Naive thymus-derived CD4-positive, alpha-beta T cell (primary cell): ENCODE data around the gene TSSK6. TPM values are rescaled to one million over a fixed set of nuclear protein-coding genes. Genes with fewer than 3 reads are reported as not detected.

Experiments
- ATAC-seq: fragments of 150-1000 bp; cut with Tn5 transposase; 2 replicates; pipeline ENCODE4 v1.10.0; 2021; ENCODE audit warnings: mild to moderate bottlenecking, moderate library complexity
- CTCF ChIA-PET: fragments of 350-600 bp; sonication (Branson Sonifier 250); formaldehyde crosslinking; loops from one replicate; lab custom pipeline; 2021; ENCODE audit warnings: antibody characterized with exemption; lab: Charles Lee
- POLR2A ChIA-PET: fragments of 350-600 bp; sonication (Branson Sonifier 250); formaldehyde crosslinking; loops from one replicate; lab custom pipeline; 2021; ENCODE audit warnings: antibody characterized with exemption, inconsistent platforms; lab: Charles Lee
- DNase-seq, 9 donors: peaks; one replicate each; pipeline versions ENCODE4 v3.0.0 to v3.0.0-alpha.2; 2020 to 2022; ENCODE audit warnings: mixed read lengths in 1 of 9
- H3K27ac ChIP-seq: one replicate; pipeline ENCODE4 v1.7.0; 2013; ENCODE audit warnings: mild to moderate bottlenecking, low read depth, low read length, moderate library complexity
- H3K27me3 ChIP-seq, 2 donors: one replicate each; pipeline ENCODE4 v1.7.0; 2013; ENCODE audit warnings: low read length in 2 of 2, mild to moderate bottlenecking in 2 of 2, moderate library complexity in 2 of 2; ENCODE audit not compliant: control insufficient read depth in 2 of 2, insufficient read depth in 2 of 2
- H3K36me3 ChIP-seq, 3 experiments: 1 replicate in 2 of 3; 2 replicates in 1 of 3; pipeline ENCODE4 v1.7.0; 2013; ENCODE audit warnings: low read length in 3 of 3, mild to moderate bottlenecking in 3 of 3, moderate library complexity in 1 of 3; ENCODE audit not compliant: insufficient read depth in 3 of 3, control insufficient read depth in 2 of 3
- H3K4me1 ChIP-seq, 2 donors: one replicate each; pipeline ENCODE4 v1.7.0; 2013; ENCODE audit warnings: low read length in 2 of 2, mild to moderate bottlenecking in 2 of 2, moderate library complexity in 1 of 2; ENCODE audit not compliant: control insufficient read depth in 2 of 2, insufficient read depth in 2 of 2
- H3K4me3 ChIP-seq: 2 replicates; pipeline ENCODE4 v1.7.0; 2013; ENCODE audit warnings: mild to moderate bottlenecking, low read length
- H3K9me3 ChIP-seq, 3 experiments: 1 replicate in 2 of 3; 2 replicates in 1 of 3; pipeline ENCODE4 v1.7.0; 2013; ENCODE audit warnings: low read length in 3 of 3; ENCODE audit not compliant: control insufficient read depth in 2 of 3
- H3K27ac Mint-ChIP-seq, 9 donors: one replicate each; pipeline ENCODE4 v1.8.0; 2020 to 2022; ENCODE audit warnings: mixed read lengths in 9 of 9, mild to moderate bottlenecking in 8 of 9, moderate library complexity in 5 of 9, inconsistent platforms in 2 of 9
- H3K27me3 Mint-ChIP-seq, 5 donors: one replicate each; pipeline ENCODE4 v1.8.0; 2021 to 2022; ENCODE audit warnings: mixed read lengths in 5 of 5, mild to moderate bottlenecking in 1 of 5
- H3K36me3 Mint-ChIP-seq, 5 donors: one replicate each; pipeline ENCODE4 v1.8.0; 2020 to 2022; ENCODE audit warnings: mixed read lengths in 5 of 5, mild to moderate bottlenecking in 3 of 5, inconsistent platforms in 1 of 5
- H3K4me1 Mint-ChIP-seq, 7 donors: one replicate each; pipeline ENCODE4 v1.8.0; 2020 to 2022; ENCODE audit warnings: mixed read lengths in 7 of 7, mild to moderate bottlenecking in 3 of 7, inconsistent platforms in 1 of 7
- H3K4me3 Mint-ChIP-seq, 10 donors: one replicate each; pipeline ENCODE4 v1.8.0; 2020 to 2022; ENCODE audit warnings: mild to moderate bottlenecking in 10 of 10, mixed read lengths in 10 of 10, moderate library complexity in 6 of 10, inconsistent platforms in 2 of 10
- H3K9me3 Mint-ChIP-seq, 11 donors: one replicate each; pipeline ENCODE4 v1.8.0; 2020 to 2022; ENCODE audit warnings: mixed read lengths in 11 of 11, mild to moderate bottlenecking in 4 of 11, inconsistent platforms in 1 of 11, moderate library complexity in 1 of 11
- intact Hi-C, 2 donors: fragments of 100-400 bp; cut with micrococcal nuclease; formaldehyde crosslinking; loops; one replicate each; pipeline ENCODE4 v1.15.1; 2023
- polyA plus RNA-seq, 2 donors: library from polyadenylated mRNA; unstranded; fragments of 300-500 nt; fragmentation: Illumina TruSeq; gene quantifications; one replicate each; pipeline ENCODE4 v1.2.3, GENCODE V29; 2021
- total RNA-seq, 6 experiments: library from RNA in 5 of 6; stranded (reverse) in 5 of 6; gene quantifications; 1 replicate in 5 of 6; 2 replicates in 1 of 6; pipeline ENCODE4 v1.2.3 and lab custom pipeline; 2021 to 2026

The TSSK6 gene
- total and polyA plus RNA-seq, 7 experiments from 2014 or later, result 1.4 to 11.3 (median 4.4) TPM

DNA sequence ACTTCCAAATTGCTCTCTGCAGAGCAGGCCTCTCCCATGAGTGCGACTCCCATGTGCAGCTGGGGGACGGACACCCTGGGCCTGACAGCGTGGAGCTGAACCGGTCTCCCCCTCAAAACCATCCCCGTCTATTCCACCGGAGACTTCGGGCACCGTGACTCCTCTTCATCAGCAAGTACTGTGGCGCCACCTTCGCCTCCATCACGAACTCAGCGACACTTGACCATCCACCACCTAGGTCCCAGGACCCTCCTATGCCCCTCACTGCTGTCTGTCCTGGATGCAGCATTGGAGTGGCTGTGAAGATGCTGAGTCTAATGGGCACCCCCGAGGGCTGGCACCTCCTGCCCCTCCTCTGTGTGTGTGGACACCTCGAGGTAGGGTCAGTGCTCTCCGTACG, 43.3 kb upstream of the TSSK6 start:
- POLR2A ChIA-PET, result interaction anchor here (0.7 to 4.7 kb wide), 3 partner anchors 17 to 67 kb away, joined by 3 to 22 read pairs (median 4); no protein-coding TSS in a partner anchor

DNA sequence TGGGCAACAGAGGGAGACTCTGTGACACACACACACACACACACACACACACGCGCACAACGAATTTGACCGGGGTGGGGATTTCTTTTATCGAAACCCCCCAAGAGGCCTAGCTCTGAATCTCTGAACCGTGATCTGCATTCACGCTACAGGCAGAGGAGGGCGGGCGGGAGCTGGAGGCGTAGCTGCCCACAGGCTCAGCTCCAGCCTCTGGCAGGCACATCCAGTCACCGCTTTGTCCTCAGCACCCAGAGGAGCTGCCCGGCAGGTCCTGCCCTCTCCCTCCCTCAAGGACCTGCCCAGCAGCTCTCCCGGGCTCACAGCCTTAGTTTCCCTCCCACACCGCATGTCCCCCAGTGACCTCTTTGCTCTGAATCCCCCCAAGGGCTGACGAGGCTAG, 42.7 kb upstream of the TSSK6 start:
- Histone ChIP-seq H3K36me3 (peaks cover 0 to 4% (median 0%) of the 10 kb centered on the region in 3 experiments), H3K9me3 (no peaks in the 10 kb centered on the region), H3K4me3 (no peak overlapping the region), H3K4me1 (peaks cover 0 to 18% of the 10 kb centered on the region in 2 donors), H3K27ac (no peak overlapping the region), H3K27me3 (no peaks in the 10 kb centered on the region)
- Mint-ChIP-seq H3K4me1 (peaks cover 23 to 40% (median 28%) of the 10 kb centered on the region in 7 donors), H3K4me3 (no peak overlapping the region), H3K27ac (peak overlapping the region in 6 of 9 donors; percentile 30 to 89 (median 64)), H3K36me3 (peaks cover 0 to 27% (median 4%) of the 10 kb centered on the region in 5 donors), H3K9me3 (no peaks in the 10 kb centered on the region), H3K27me3 (no peaks in the 10 kb centered on the region)
- no peak for ATAC-seq
- DNase-seq, result no peak
- CTCF ChIA-PET, result interaction anchor here (1.2 kb wide), 1 partner anchor 26 kb away, joined by 4 read pairs; no protein-coding TSS in a partner anchor
- intact Hi-C loops, result no loop called here
- POLR2A ChIA-PET, result interaction anchor here (0.7 to 4.7 kb wide), 4 partner anchors 17 to 106 kb away, joined by 3 to 22 read pairs (median 4); partner anchors contain the start of gene ATP13A1

More for the DNA sequence above, 43.3 kb upstream of the TSSK6 start:
- peaks cover 0 to 4% (median 0%) of the 10 kb centered on the region in 3 experiments for H3K36me3 ChIP-seq
- peaks cover 24 to 40% (median 29%) of the 10 kb centered on the region in 7 donors for H3K4me1 Mint-ChIP-seq
- H3K27ac ChIP-seq, result no peak overlapping the region
- peak overlapping the region in 4 of 10 donors; percentile 20 to 67 (median 49) for H3K4me3 Mint-ChIP-seq
- no peaks in the 10 kb centered on the region for H3K27me3 ChIP-seq
- peaks cover 0 to 28% (median 4%) of the 10 kb centered on the region in 5 donors for H3K36me3 Mint-ChIP-seq
- no peaks in the 10 kb centered on the region for H3K9me3 Mint-ChIP-seq
- H3K9me3 ChIP-seq, result no peaks in the 10 kb centered on the region
- DNase-seq (no peak), ATAC-seq (no peak)
- H3K27ac Mint-ChIP-seq, result peak overlapping the region; percentile 35 to 89 (median 63)
- no peaks in the 10 kb centered on the region for H3K27me3 Mint-ChIP-seq
- H3K4me1 ChIP-seq, result peaks cover 0 to 18% of the 10 kb centered on the region in 2 donors
- CTCF ChIA-PET, result interaction anchor here (1.2 kb wide), 1 partner anchor 26 kb away, joined by 4 read pairs; no protein-coding TSS in a partner anchor
- no peak overlapping the region for H3K4me3 ChIP-seq
- intact Hi-C loops, result no loop called here

GRCh38 chr19:19554074-19555023, 39.0 kb upstream of the TSSK6 start:
- Histone ChIP-seq H3K4me3 (no peak overlapping the region), H3K4me1 (peaks cover 0 to 6% of the 10 kb centered on the region in 2 donors), H3K9me3 (no peaks in the 10 kb centered on the region), H3K36me3 (no peaks in the 10 kb centered on the region), H3K27ac (no peak overlapping the region), H3K27me3 (no peaks in the 10 kb centered on the region)
- ATAC-seq, result peak; percentile 67
- peak overlapping the region in 2 of 9 donors; percentile 46 to 77 for H3K27ac Mint-ChIP-seq
- intact Hi-C loops, result loop anchor here (2.0 to 5.0 kb wide), 3 partner anchors 22 to 88 kb away; partner anchors contain the start of gene GMIP (in 1 of the 2)
- H3K4me3 Mint-ChIP-seq, result no peak overlapping the region
- ChIA-PET POLR2A (interaction anchor here (0.7 to 4.7 kb wide), 10 partner anchors 23 to 311 kb away, joined by 3 to 22 read pairs (median 6); partner anchors contain the start of genes GMIP, LPAR2, ZNF101 and ZNF253), CTCF (interaction anchor here (0.6 to 4.0 kb wide), 9 partner anchors 14 to 65 kb away, joined by 3 to 24 read pairs (median 4); partner anchors contain the start of gene PBX4)
- no peaks in the 10 kb centered on the region for H3K27me3 Mint-ChIP-seq
- H3K9me3 Mint-ChIP-seq, result no peaks in the 10 kb centered on the region
- DNase-seq, result peak in 4 of 9 donors; percentile 37 to 73 (median 52)
- peaks cover 7 to 16% (median 13%) of the 10 kb centered on the region in 7 donors for H3K4me1 Mint-ChIP-seq
- H3K36me3 Mint-ChIP-seq, result peaks cover 0 to 10% (median 0%) of the 10 kb centered on the region in 5 donors

DNA sequence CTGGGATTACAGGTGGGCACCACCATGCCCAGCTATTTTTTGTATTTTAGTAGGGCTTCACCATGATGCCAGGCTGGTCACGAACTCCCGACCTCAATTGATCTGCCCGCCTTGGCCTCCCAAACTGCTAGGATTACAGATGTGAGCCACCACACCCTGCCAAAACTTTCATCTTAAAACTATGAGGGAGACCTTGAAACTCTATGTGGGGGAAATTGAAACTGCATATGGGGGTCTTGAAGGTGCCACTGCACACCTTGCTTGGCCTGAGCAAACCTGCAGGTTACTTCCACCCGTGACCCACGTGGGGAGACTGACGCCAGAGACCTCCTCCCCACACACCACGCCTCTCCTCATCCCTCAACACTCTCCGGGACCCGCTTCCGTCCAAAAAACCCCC, 38.3 kb upstream of the TSSK6 start:
- H3K4me3 Mint-ChIP-seq, result no peak overlapping the region
- H3K27me3 Mint-ChIP-seq, result no peaks in the 10 kb centered on the region
- no peaks in the 10 kb centered on the region for H3K9me3 Mint-ChIP-seq
- Histone ChIP-seq H3K27me3 (no peaks in the 10 kb centered on the region), H3K36me3 (no peaks in the 10 kb centered on the region), H3K27ac (no peak overlapping the region), H3K9me3 (no peaks in the 10 kb centered on the region), H3K4me1 (no peaks in the 10 kb centered on the region), H3K4me3 (no peak overlapping the region)
- ChIA-PET CTCF (interaction anchor here (0.6 to 4.0 kb wide), 8 partner anchors 15 to 66 kb away, joined by 3 to 24 read pairs (median 4); partner anchors contain the start of gene PBX4), POLR2A (interaction anchor here (0.7 to 1.9 kb wide), 5 partner anchors 22 to 115 kb away, joined by 3 to 11 read pairs (median 5); partner anchors contain the start of genes LPAR2 and ZNF101)
- intact Hi-C loops, result loop anchor here (2.0 to 5.0 kb wide), 3 partner anchors 21 to 89 kb away; partner anchors contain the start of gene GMIP (in 1 of the 2)
- peaks cover 0 to 6% (median 0%) of the 10 kb centered on the region in 5 donors for H3K36me3 Mint-ChIP-seq
- no peak for DNase-seq
- H3K4me1 Mint-ChIP-seq, result peaks cover 2 to 9% (median 6%) of the 10 kb centered on the region in 7 donors
- H3K27ac Mint-ChIP-seq, result no peak overlapping the region
- no peak for ATAC-seq

DNA sequence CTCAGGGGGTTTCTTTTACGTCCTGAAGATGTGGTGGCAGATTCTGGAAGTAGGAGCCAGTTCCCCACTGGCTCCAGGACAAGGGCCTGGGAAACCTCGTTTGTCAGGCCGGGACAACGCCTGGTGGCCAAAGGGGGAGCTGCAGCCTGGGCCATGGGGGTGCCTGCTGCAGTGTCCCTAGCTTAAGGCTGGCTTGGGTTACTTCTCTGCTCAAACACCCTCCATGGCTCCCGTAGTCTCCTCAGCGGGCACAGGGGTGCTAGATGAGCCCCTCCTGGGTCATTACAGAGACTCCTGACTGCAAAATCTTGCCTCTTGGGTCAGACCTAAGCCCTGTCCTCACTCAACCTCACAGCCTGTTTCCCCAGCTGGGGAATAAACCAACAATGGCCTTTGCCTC, 37.5 kb upstream of the TSSK6 start:
- no peak overlapping the region for H3K27ac ChIP-seq
- DNase-seq (no peak), ATAC-seq (peak; percentile 48)
- no peak overlapping the region for H3K4me3 Mint-ChIP-seq
- H3K27me3 Mint-ChIP-seq, result no peaks in the 10 kb centered on the region
- H3K4me1 Mint-ChIP-seq, result peaks cover 0 to 8% (median 3%) of the 10 kb centered on the region in 7 donors
- no peaks in the 10 kb centered on the region for H3K9me3 Mint-ChIP-seq
- no peak overlapping the region for H3K4me3 ChIP-seq
- intact Hi-C loops, result loop anchor here in 1 of 2 donors (5.0 kb wide), 1 partner anchor 45 kb away; no protein-coding TSS in a partner anchor
- peaks cover 0 to 1% (median 0%) of the 10 kb centered on the region in 5 donors for H3K36me3 Mint-ChIP-seq
- H3K27ac Mint-ChIP-seq, result no peak overlapping the region
- no peaks in the 10 kb centered on the region for H3K9me3 ChIP-seq
- CTCF ChIA-PET, result interaction anchor here (0.8 to 4.0 kb wide), 5 partner anchors 21 to 92 kb away, joined by 3 to 24 read pairs (median 5); no protein-coding TSS in a partner anchor
- H3K36me3 ChIP-seq, result no peaks in the 10 kb centered on the region
- H3K4me1 ChIP-seq, result no peaks in the 10 kb centered on the region
- POLR2A ChIA-PET, result interaction anchor here (1.7 to 1.9 kb wide), 2 partner anchors 46 to 74 kb away, joined by 4 to 5 read pairs; no protein-coding TSS in a partner anchor
- H3K27me3 ChIP-seq, result no peaks in the 10 kb centered on the region

DNA sequence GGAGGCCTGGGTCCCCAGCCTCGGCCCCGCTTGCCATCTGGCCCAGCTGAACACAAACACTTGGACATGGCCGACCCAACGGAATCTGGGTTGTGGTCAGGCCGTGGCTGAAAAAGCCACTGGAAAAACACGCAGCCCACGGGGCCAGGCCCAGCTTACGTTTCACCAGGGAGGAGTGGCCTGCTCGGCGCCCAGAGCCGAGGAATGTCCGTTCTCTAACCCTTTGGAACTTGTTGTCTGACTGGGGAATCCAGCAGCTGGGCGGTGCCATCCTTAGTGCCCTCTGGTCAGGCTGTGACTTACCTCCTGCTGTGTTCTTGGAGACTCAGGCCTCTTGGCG, 36.5 kb upstream of the TSSK6 start:
- CTCF ChIA-PET, result interaction anchor here (1.1 to 1.3 kb wide), 2 partner anchors 8 to 93 kb away, joined by 3 to 6 read pairs; no protein-coding TSS in a partner anchor
- Histone ChIP-seq H3K36me3 (no peaks in the 10 kb centered on the region), H3K4me1 (no peaks in the 10 kb centered on the region), H3K9me3 (no peaks in the 10 kb centered on the region), H3K27me3 (no peaks in the 10 kb centered on the region), H3K4me3 (no peak overlapping the region), H3K27ac (no peak overlapping the region)
- H3K4me3 Mint-ChIP-seq, result no peak overlapping the region
- peaks cover 0 to 8% (median 3%) of the 10 kb centered on the region in 7 donors for H3K4me1 Mint-ChIP-seq
- no peak overlapping the region for H3K27ac Mint-ChIP-seq
- POLR2A ChIA-PET, result interaction anchor here (1.0 to 1.7 kb wide), 2 partner anchors 75 to 92 kb away, joined by 3 to 4 read pairs; no protein-coding TSS in a partner anchor
- ATAC-seq (no peak), DNase-seq (no peak)
- intact Hi-C loops, result loop anchor here in 1 of 2 donors (5.0 kb wide), 1 partner anchor 45 kb away; no protein-coding TSS in a partner anchor
- H3K36me3 Mint-ChIP-seq, result no peaks in the 10 kb centered on the region
- no peaks in the 10 kb centered on the region for H3K9me3 Mint-ChIP-seq
- H3K27me3 Mint-ChIP-seq, result no peaks in the 10 kb centered on the region
